Measurements from ENCODE around the gene STK16. TPM values are rescaled to one million over a fixed set of nuclear protein-coding genes. Genes with fewer than 3 reads are reported as not detected.

Gene STK16
- polyA plus RNA-seq, 3 donors = 16.7 to 40.7 (median 17.8) TPM

GRCh38 chr2:219213026-219213415 lies 32.3 kb upstream of the STK16 start:
- peak overlapping the region in 1 of 7 donors; percentile 55 for H3K27ac Mint-ChIP-seq
- Histone ChIP-seq H3K27me3 (ENCODE audit: control insufficient read depth in 2 of 2, insufficient read depth in 2 of 2, low read length in 2 of 2) (peaks cover 0 to 9% of the 10 kb centered on the region in 2 donors), H3K4me2 (replicated peaks; ENCODE audit: extremely low read depth, low read length, poor library complexity, severe bottlenecking) (no peak overlapping the region), H3K4me3 (replicated peaks in 1 of 3; ENCODE audit: low read depth in 2 of 3, low read length in 3 of 3) (no peak overlapping the region), H3K9me3 (replicated peaks in 1 of 2; ENCODE audit: control insufficient read depth in 1 of 2, insufficient read depth in 1 of 2, low read length in 2 of 2) (no peaks in the 10 kb centered on the region), H3K4me1 (ENCODE audit: control insufficient read depth in 1 of 2, insufficient read depth in 2 of 2, low read length in 2 of 2) (peaks cover 15 to 20% of the 10 kb centered on the region in 2 donors), H3K27ac (ENCODE audit: low read depth in 1 of 2, low read length in 2 of 2) (no peak overlapping the region), H4K20me1 (ENCODE audit: insufficient read depth, low read length) (peaks cover 3% of the 10 kb centered on the region), H3K9ac (ENCODE audit: insufficient read depth, low read length, poor library complexity, severe bottlenecking) (no peak overlapping the region), H3K79me2 (ENCODE audit: insufficient read depth, low read length) (no peaks in the 10 kb centered on the region), H3K36me3 (replicated peaks in 1 of 2; ENCODE audit: control insufficient read depth in 1 of 2, insufficient read depth in 2 of 2, low read length in 2 of 2) (peaks cover 11 to 27% of the 10 kb centered on the region in 2 donors), H2AFZ (ENCODE audit: insufficient read depth, low read depth, low read length, poor library complexity, severe bottlenecking) (no peak overlapping the region)
- peaks cover 38% of the 10 kb centered on the region for H3K4me1 Mint-ChIP-seq
- peaks cover 0 to 2% (median 0%) of the 10 kb centered on the region in 7 donors for H3K9me3 Mint-ChIP-seq
- no peak overlapping the region for H3K4me3 Mint-ChIP-seq
- peaks cover 10 to 19% (median 19%) of the 10 kb centered on the region in 3 donors for H3K27me3 Mint-ChIP-seq (ENCODE audit: low read depth in 3 of 3)
- TF ChIP-seq CTCF (IDR thresholded peaks at IDR 0.05) = no peak
- intact Hi-C loops (cut with micrococcal nuclease) = loop anchor here in 1 of 2 donors (5.0 kb wide), 1 partner anchor 51 kb away; the partner anchor contains the start of gene NHEJ1
- no peak for DNase-seq
- WGBS (ENCODE audit: insufficient coverage) = 97% methylated on average over 6 of the region's 8 CpGs
- H3K36me3 Mint-ChIP-seq = peaks cover 47 to 48% of the 10 kb centered on the region in 2 donors

GRCh38 chr2:219213486-219214071 lies 31.7 kb upstream of the STK16 start:
- Mint-ChIP-seq H3K4me1 (peaks cover 36% of the 10 kb centered on the region), H3K36me3 (peaks cover 41 to 42% of the 10 kb centered on the region in 2 donors), H3K27me3 (ENCODE audit: low read depth in 3 of 3) (peaks cover 10 to 19% (median 19%) of the 10 kb centered on the region in 3 donors), H3K4me3 (no peak overlapping the region), H3K27ac (no peak overlapping the region), H3K9me3 (peaks cover 0 to 2% (median 0%) of the 10 kb centered on the region in 7 donors)
- DNase-seq = no peak
- Histone ChIP-seq H2AFZ (ENCODE audit: insufficient read depth, low read depth, low read length, poor library complexity, severe bottlenecking) (no peak overlapping the region), H4K20me1 (ENCODE audit: insufficient read depth, low read length) (peaks cover 6% of the 10 kb centered on the region), H3K36me3 (replicated peaks in 1 of 2; ENCODE audit: control insufficient read depth in 1 of 2, insufficient read depth in 2 of 2, low read length in 2 of 2) (peaks cover 6 to 21% of the 10 kb centered on the region in 2 donors), H3K79me2 (ENCODE audit: insufficient read depth, low read length) (no peaks in the 10 kb centered on the region), H3K27ac (ENCODE audit: low read depth in 1 of 2, low read length in 2 of 2) (no peak overlapping the region), H3K4me1 (ENCODE audit: control insufficient read depth in 1 of 2, insufficient read depth in 2 of 2, low read length in 2 of 2) (peaks cover 20 to 22% of the 10 kb centered on the region in 2 donors), H3K9me3 (replicated peaks in 1 of 2; ENCODE audit: control insufficient read depth in 1 of 2, insufficient read depth in 1 of 2, low read length in 2 of 2) (no peaks in the 10 kb centered on the region), H3K9ac (ENCODE audit: insufficient read depth, low read length, poor library complexity, severe bottlenecking) (no peak overlapping the region), H3K4me2 (replicated peaks; ENCODE audit: extremely low read depth, low read length, poor library complexity, severe bottlenecking) (no peak overlapping the region), H3K4me3 (replicated peaks in 1 of 3; ENCODE audit: low read depth in 2 of 3, low read length in 3 of 3) (no peak overlapping the region), H3K27me3 (ENCODE audit: control insufficient read depth in 2 of 2, insufficient read depth in 2 of 2, low read length in 2 of 2) (peaks cover 0 to 9% of the 10 kb centered on the region in 2 donors)
- 71% methylated on average over 5 of the region's 10 CpGs for WGBS (ENCODE audit: insufficient coverage)
- no peak for TF ChIP-seq CTCF (IDR thresholded peaks at IDR 0.05)
- intact Hi-C loops (cut with micrococcal nuclease) = loop anchor here in 1 of 2 donors (5.0 kb wide), 1 partner anchor 51 kb away; the partner anchor contains the start of gene NHEJ1
